WTC11 (cell line): ENCODE measurements around the gene MACROD2. TPM values are rescaled to one million over a fixed set of nuclear protein-coding genes. Genes with fewer than 3 reads are reported as not detected.

ENCODE experiments used
- ATAC-seq: fragments of 200-7000 bp; cut with Tn5 transposase; 2 replicates; pipeline ENCODE4 v1.10.0; 2021; ENCODE audit warnings: mild to moderate bottlenecking, moderate library complexity
- CTCF ChIA-PET: fragments of 300-600 bp; sonication (Branson Sonifier 250); formaldehyde crosslinking; loops from one replicate; lab custom pipeline; 2021; ENCODE audit warnings: antibody characterized with exemption; lab: Charles Lee
- POLR2A ChIA-PET: fragments of 350-600 bp; sonication (Branson Sonifier 250); formaldehyde crosslinking; loops from one replicate; lab custom pipeline; 2021; ENCODE audit warnings: antibody characterized with exemption; lab: Charles Lee
- DNase-seq: peaks from one replicate; pipeline ENCODE4 v3.0.0; 2021; ENCODE audit warnings: low spot score
- H3K27ac Mint-ChIP-seq: 2 replicates; pipeline ENCODE4 v1.8.0; 2021; ENCODE audit warnings: mixed read lengths
- H3K27me3 Mint-ChIP-seq: 2 replicates; pipeline ENCODE4 v1.8.0; 2021; ENCODE audit warnings: low read depth, mild to moderate bottlenecking, moderate library complexity, mixed read lengths
- H3K36me3 Mint-ChIP-seq: 2 replicates; pipeline ENCODE4 v1.8.0; 2021; ENCODE audit warnings: mixed read lengths
- H3K4me1 Mint-ChIP-seq: 2 replicates; pipeline ENCODE4 v1.8.0; 2022; ENCODE audit warnings: mixed read lengths
- H3K4me3 Mint-ChIP-seq: 2 replicates; pipeline ENCODE4 v1.8.0; 2021; ENCODE audit warnings: mild to moderate bottlenecking, moderate library complexity, mixed read lengths
- H3K9me3 Mint-ChIP-seq: 2 replicates; pipeline ENCODE4 v1.8.0; 2021; ENCODE audit warnings: mixed read lengths
- ELF4 ChIP-seq: sonication (generic); formaldehyde crosslinking; IDR thresholded peaks from 2 replicates; pipeline ENCODE4 v1.8.1; 2022; ENCODE audit warnings: low read depth, mild to moderate bottlenecking, moderate library complexity, missing genetic modification reagents
- JAZF1 ChIP-seq: fragments of 250-450 bp; sonication (Bioruptor Pico); IDR thresholded peaks from 2 replicates; pipeline ENCODE4 v1.9.0; 2021; ENCODE audit warnings: moderate library complexity, mild to moderate bottlenecking, inconsistent platforms
- MXD4 ChIP-seq: fragments of 250-450 bp; sonication (Bioruptor Pico); IDR thresholded peaks from 2 replicates; pipeline ENCODE4 v1.8.0; 2021; ENCODE audit warnings: mild to moderate bottlenecking, moderate library complexity, borderline replicate concordance
- MYBL2 ChIP-seq: sonication (generic); formaldehyde crosslinking; IDR thresholded peaks from 2 replicates; pipeline ENCODE4 v1.8.1; 2023; ENCODE audit warnings: mild to moderate bottlenecking, moderate library complexity, missing genetic modification reagents
- ZNF232 ChIP-seq: sonication (generic); formaldehyde crosslinking; IDR thresholded peaks from 2 replicates; pipeline ENCODE4 v1.8.0; 2022; ENCODE audit warnings: mild to moderate bottlenecking, missing genetic modification reagents
- total RNA-seq: library from RNA; stranded (reverse); gene quantifications from 3 replicates; pipeline ENCODE4 v1.2.3, GENCODE V29; 2021
- TF ChIP-seq, protein P1 (sequence below): sonication (generic); formaldehyde crosslinking; IDR thresholded peaks from 2 replicates; pipeline ENCODE4 v1.8.1; 2022; ENCODE audit warnings: mild to moderate bottlenecking, missing genetic modification reagents, moderate library complexity, borderline replicate concordance
- TF ChIP-seq, protein P2 (sequence below): sonication (generic); formaldehyde crosslinking; conservative IDR thresholded peaks from 2 replicates; pipeline ENCODE4 v1.8.1; 2023; ENCODE audit warnings: mild to moderate bottlenecking, low read depth, missing genetic modification reagents, moderate library complexity
- TF ChIP-seq, protein P3 (sequence below): sonication (generic); formaldehyde crosslinking; IDR thresholded peaks from 2 replicates; pipeline ENCODE4 v1.8.1; 2022; ENCODE audit warnings: low read depth, mild to moderate bottlenecking, moderate library complexity, missing genetic modification reagents, borderline replicate concordance
- TF ChIP-seq, protein P4 (sequence below): sonication (generic); formaldehyde crosslinking; conservative IDR thresholded peaks from 2 replicates; pipeline ENCODE4 v1.8.1; 2022; ENCODE audit warnings: mild to moderate bottlenecking, missing genetic modification reagents
- TF ChIP-seq, protein P5 (sequence below): fragments of 250-450 bp; sonication (Bioruptor Pico); IDR thresholded peaks from 2 replicates; pipeline ENCODE4 v1.8.0; 2021; ENCODE audit warnings: mild to moderate bottlenecking
- TF ChIP-seq, protein P6 (sequence below): fragments of 250-450 bp; sonication (Bioruptor Pico); IDR thresholded peaks from 2 replicates; pipeline ENCODE4 v1.9.0; 2021; ENCODE audit warnings: moderate library complexity, mild to moderate bottlenecking, inconsistent platforms, borderline replicate concordance
- TF ChIP-seq, protein P7 (sequence below): sonication (generic); formaldehyde crosslinking; IDR thresholded peaks from 2 replicates; pipeline ENCODE4 v1.8.0; 2022; ENCODE audit warnings: mild to moderate bottlenecking, missing genetic modification reagents
- TF ChIP-seq, protein P8 (sequence below): fragments of 250-450 bp; sonication (Bioruptor Pico); IDR thresholded peaks from 2 replicates; pipeline ENCODE4 v1.9.0; 2021; ENCODE audit warnings: mild to moderate bottlenecking

MACROD2 gene
- total RNA-seq, 1 experiment from 2014 or later = 4.1 TPM

DNA sequence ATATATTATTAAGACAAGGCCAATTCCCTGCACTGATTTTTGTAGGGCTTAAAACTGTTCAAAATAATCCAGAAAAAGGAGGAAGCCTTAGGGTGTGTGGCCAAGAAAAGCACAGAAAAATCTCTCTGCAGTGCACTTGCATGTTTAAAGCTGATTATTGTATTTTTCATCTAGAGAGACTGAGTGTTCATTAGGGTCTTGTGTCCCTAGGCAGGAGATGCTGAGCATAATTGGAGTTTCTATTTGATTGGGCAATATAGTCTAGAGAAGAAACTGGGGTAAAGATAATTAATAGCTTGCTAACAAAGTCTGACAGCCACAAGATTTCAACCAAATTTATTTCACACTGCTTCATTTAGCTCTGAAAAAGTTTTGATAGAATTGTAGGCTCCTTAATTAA lies 339.7 kb downstream of the MACROD2 start:
- no peaks in the 10 kb centered on the region for H3K36me3 Mint-ChIP-seq
- H3K4me3 Mint-ChIP-seq = no peak overlapping the region
- no peaks in the 10 kb centered on the region for H3K9me3 Mint-ChIP-seq
- H3K4me1 Mint-ChIP-seq = peaks cover 41% of the 10 kb centered on the region
- H3K27me3 Mint-ChIP-seq = peaks cover 34% of the 10 kb centered on the region
- POLR2A ChIA-PET = no interaction called here
- DNase-seq (no peak), ATAC-seq (no peak)
- TF ChIP-seq, protein P1, sequence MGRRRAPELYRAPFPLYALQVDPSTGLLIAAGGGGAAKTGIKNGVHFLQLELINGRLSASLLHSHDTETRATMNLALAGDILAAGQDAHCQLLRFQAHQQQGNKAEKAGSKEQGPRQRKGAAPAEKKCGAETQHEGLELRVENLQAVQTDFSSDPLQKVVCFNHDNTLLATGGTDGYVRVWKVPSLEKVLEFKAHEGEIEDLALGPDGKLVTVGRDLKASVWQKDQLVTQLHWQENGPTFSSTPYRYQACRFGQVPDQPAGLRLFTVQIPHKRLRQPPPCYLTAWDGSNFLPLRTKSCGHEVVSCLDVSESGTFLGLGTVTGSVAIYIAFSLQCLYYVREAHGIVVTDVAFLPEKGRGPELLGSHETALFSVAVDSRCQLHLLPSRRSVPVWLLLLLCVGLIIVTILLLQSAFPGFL (CRISPR knock-in tag) = no peak
- TF ChIP-seq, protein P2, sequence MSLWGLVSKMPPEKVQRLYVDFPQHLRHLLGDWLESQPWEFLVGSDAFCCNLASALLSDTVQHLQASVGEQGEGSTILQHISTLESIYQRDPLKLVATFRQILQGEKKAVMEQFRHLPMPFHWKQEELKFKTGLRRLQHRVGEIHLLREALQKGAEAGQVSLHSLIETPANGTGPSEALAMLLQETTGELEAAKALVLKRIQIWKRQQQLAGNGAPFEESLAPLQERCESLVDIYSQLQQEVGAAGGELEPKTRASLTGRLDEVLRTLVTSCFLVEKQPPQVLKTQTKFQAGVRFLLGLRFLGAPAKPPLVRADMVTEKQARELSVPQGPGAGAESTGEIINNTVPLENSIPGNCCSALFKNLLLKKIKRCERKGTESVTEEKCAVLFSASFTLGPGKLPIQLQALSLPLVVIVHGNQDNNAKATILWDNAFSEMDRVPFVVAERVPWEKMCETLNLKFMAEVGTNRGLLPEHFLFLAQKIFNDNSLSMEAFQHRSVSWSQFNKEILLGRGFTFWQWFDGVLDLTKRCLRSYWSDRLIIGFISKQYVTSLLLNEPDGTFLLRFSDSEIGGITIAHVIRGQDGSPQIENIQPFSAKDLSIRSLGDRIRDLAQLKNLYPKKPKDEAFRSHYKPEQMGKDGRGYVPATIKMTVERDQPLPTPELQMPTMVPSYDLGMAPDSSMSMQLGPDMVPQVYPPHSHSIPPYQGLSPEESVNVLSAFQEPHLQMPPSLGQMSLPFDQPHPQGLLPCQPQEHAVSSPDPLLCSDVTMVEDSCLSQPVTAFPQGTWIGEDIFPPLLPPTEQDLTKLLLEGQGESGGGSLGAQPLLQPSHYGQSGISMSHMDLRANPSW (CRISPR knock-in tag) = no peak
- TF ChIP-seq ZNF232 (CRISPR knock-in tag) (no peak), MXD4 (CRISPR knock-in tag) (no peak), JAZF1 (CRISPR knock-in tag) (no peak), ELF4 (CRISPR knock-in tag) (no peak), MYBL2 (CRISPR knock-in tag) (no peak)
- TF ChIP-seq, protein P3, sequence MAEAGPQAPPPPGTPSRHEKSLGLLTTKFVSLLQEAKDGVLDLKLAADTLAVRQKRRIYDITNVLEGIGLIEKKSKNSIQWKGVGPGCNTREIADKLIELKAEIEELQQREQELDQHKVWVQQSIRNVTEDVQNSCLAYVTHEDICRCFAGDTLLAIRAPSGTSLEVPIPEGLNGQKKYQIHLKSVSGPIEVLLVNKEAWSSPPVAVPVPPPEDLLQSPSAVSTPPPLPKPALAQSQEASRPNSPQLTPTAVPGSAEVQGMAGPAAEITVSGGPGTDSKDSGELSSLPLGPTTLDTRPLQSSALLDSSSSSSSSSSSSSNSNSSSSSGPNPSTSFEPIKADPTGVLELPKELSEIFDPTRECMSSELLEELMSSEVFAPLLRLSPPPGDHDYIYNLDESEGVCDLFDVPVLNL (CRISPR knock-in tag) = no peak
- TF ChIP-seq, protein P4, sequence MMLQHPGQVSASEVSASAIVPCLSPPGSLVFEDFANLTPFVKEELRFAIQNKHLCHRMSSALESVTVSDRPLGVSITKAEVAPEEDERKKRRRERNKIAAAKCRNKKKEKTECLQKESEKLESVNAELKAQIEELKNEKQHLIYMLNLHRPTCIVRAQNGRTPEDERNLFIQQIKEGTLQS (CRISPR knock-in tag) = no peak
- TF ChIP-seq, protein P5, sequence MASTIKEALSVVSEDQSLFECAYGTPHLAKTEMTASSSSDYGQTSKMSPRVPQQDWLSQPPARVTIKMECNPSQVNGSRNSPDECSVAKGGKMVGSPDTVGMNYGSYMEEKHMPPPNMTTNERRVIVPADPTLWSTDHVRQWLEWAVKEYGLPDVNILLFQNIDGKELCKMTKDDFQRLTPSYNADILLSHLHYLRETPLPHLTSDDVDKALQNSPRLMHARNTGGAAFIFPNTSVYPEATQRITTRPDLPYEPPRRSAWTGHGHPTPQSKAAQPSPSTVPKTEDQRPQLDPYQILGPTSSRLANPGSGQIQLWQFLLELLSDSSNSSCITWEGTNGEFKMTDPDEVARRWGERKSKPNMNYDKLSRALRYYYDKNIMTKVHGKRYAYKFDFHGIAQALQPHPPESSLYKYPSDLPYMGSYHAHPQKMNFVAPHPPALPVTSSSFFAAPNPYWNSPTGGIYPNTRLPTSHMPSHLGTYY = no peak
- TF ChIP-seq, protein P6, sequence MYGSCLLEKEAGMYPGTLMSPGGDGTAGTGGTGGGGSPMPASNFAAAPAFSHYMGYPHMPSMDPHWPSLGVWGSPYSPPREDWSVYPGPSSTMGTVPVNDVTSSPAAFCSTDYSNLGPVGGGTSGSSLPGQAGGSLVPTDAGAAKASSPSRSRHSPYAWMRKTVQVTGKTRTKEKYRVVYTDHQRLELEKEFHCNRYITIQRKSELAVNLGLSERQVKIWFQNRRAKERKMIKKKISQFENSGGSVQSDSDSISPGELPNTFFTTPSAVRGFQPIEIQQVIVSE (CRISPR knock-in tag) = no peak
- TF ChIP-seq, protein P7, sequence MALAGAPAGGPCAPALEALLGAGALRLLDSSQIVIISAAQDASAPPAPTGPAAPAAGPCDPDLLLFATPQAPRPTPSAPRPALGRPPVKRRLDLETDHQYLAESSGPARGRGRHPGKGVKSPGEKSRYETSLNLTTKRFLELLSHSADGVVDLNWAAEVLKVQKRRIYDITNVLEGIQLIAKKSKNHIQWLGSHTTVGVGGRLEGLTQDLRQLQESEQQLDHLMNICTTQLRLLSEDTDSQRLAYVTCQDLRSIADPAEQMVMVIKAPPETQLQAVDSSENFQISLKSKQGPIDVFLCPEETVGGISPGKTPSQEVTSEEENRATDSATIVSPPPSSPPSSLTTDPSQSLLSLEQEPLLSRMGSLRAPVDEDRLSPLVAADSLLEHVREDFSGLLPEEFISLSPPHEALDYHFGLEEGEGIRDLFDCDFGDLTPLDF (CRISPR knock-in tag) = no peak
- TF ChIP-seq, protein P8, sequence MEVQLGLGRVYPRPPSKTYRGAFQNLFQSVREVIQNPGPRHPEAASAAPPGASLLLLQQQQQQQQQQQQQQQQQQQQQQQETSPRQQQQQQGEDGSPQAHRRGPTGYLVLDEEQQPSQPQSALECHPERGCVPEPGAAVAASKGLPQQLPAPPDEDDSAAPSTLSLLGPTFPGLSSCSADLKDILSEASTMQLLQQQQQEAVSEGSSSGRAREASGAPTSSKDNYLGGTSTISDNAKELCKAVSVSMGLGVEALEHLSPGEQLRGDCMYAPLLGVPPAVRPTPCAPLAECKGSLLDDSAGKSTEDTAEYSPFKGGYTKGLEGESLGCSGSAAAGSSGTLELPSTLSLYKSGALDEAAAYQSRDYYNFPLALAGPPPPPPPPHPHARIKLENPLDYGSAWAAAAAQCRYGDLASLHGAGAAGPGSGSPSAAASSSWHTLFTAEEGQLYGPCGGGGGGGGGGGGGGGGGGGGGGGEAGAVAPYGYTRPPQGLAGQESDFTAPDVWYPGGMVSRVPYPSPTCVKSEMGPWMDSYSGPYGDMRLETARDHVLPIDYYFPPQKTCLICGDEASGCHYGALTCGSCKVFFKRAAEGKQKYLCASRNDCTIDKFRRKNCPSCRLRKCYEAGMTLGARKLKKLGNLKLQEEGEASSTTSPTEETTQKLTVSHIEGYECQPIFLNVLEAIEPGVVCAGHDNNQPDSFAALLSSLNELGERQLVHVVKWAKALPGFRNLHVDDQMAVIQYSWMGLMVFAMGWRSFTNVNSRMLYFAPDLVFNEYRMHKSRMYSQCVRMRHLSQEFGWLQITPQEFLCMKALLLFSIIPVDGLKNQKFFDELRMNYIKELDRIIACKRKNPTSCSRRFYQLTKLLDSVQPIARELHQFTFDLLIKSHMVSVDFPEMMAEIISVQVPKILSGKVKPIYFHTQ (CRISPR knock-in tag) = no peak
- H3K27ac Mint-ChIP-seq = no peak overlapping the region
- CTCF ChIA-PET = interaction anchor here (0.5 to 0.9 kb wide), 3 partner anchors 288 to 903 kb away, joined by 3 read pairs; no protein-coding TSS in a partner anchor
